ENCODE results near the gene FRG2. TPM values are rescaled to one million over a fixed set of nuclear protein-coding genes. Genes with fewer than 3 reads are reported as not detected.
"Not testable (repeated sequence)": the region's sequence is repeated elsewhere in the genome, so short reads cannot be mapped to it uniquely, and the experiment has no call there.

Gene FRG2
- total RNA-seq, 1 experiment from 2014 or later, result not detected

GRCh38 chr4:190018201-190018920 lies 8.7 kb downstream of the FRG2 start:
- Histone ChIP-seq H3K27me3 (ENCODE audit: low read length) (no peaks in the 10 kb centered on the region), H3K9ac (ENCODE audit: low read length) (no peak overlapping the region), H3K27ac (ENCODE audit: low read length) (no peak overlapping the region), H3K9me2 (replicated peaks; ENCODE audit: insufficient read depth, low read length) (no peaks in the 10 kb centered on the region), H3K9me3 (ENCODE audit: low read length) (no peaks in the 10 kb centered on the region; the same call in 1 of the 2 replicates), H2AFZ (ENCODE audit: low read length) (no peak overlapping the region), H3K4me1 (ENCODE audit: low read length) (no peaks in the 10 kb centered on the region), H3K4me2 (ENCODE audit: low read depth, low read length, poor library complexity, severe bottlenecking) (no peak overlapping the region), H3K79me2 (ENCODE audit: low read length) (no peaks in the 10 kb centered on the region), H4K20me1 (ENCODE audit: insufficient read depth, low read depth, low read length) (no peaks in the 10 kb centered on the region), H3K4me3 (ENCODE audit: low read length) (no peak overlapping the region), H3K36me3 (ENCODE audit: insufficient read depth, low read length) (no peaks in the 10 kb centered on the region)
- no peak for DNase-seq

- Histone ChIP-seq H3K4me2 (ENCODE audit: low read depth, low read length, poor library complexity, severe bottlenecking) (no peak overlapping the region), H3K4me1 (ENCODE audit: low read length) (no peaks in the 10 kb centered on the region), H3K27me3 (ENCODE audit: low read length) (no peaks in the 10 kb centered on the region), H3K27ac (ENCODE audit: low read length) (no peak overlapping the region), H3K4me3 (ENCODE audit: low read length) (no peak overlapping the region), H4K20me1 (ENCODE audit: insufficient read depth, low read depth, low read length) (no peaks in the 10 kb centered on the region), H3K79me2 (ENCODE audit: low read length) (no peaks in the 10 kb centered on the region), H3K9me3 (ENCODE audit: low read length) (no peaks in the 10 kb centered on the region; the same call in 1 of the 2 replicates), H2AFZ (ENCODE audit: low read length) (no peak overlapping the region), H3K36me3 (ENCODE audit: insufficient read depth, low read length) (no peaks in the 10 kb centered on the region), H3K9ac (ENCODE audit: low read length) (no peak overlapping the region), H3K9me2 (replicated peaks; ENCODE audit: insufficient read depth, low read length) (no peaks in the 10 kb centered on the region)
- no peak for DNase-seq
Observed at GRCh38 chr4:190017357-190018200, 9.5 kb downstream of the FRG2 start.

GRCh38 chr4:190016369-190017289 lies 10.4 kb downstream of the FRG2 start:
- no peak for DNase-seq
- Histone ChIP-seq H3K9me3 (ENCODE audit: low read length) (no peaks in the 10 kb centered on the region; the same call in 1 of the 2 replicates), H3K4me2 (ENCODE audit: low read depth, low read length, poor library complexity, severe bottlenecking) (no peak overlapping the region), H3K27ac (ENCODE audit: low read length) (no peak overlapping the region), H3K36me3 (ENCODE audit: insufficient read depth, low read length) (no peaks in the 10 kb centered on the region), H3K4me1 (ENCODE audit: low read length) (no peaks in the 10 kb centered on the region), H2AFZ (ENCODE audit: low read length) (no peak overlapping the region), H4K20me1 (ENCODE audit: insufficient read depth, low read depth, low read length) (no peaks in the 10 kb centered on the region), H3K79me2 (ENCODE audit: low read length) (no peaks in the 10 kb centered on the region), H3K4me3 (ENCODE audit: low read length) (no peak overlapping the region), H3K9me2 (replicated peaks; ENCODE audit: insufficient read depth, low read length) (no peaks in the 10 kb centered on the region), H3K27me3 (ENCODE audit: low read length) (no peaks in the 10 kb centered on the region), H3K9ac (ENCODE audit: low read length) (no peak overlapping the region)

- Histone ChIP-seq H3K4me3 (ENCODE audit: low read length) (no peak overlapping the region), H3K4me2 (ENCODE audit: low read depth, low read length, poor library complexity, severe bottlenecking) (no peak overlapping the region), H4K20me1 (ENCODE audit: insufficient read depth, low read depth, low read length) (no peaks in the 10 kb centered on the region), H3K9ac (ENCODE audit: low read length) (no peak overlapping the region), H3K9me3 (ENCODE audit: low read length) (no peaks in the 10 kb centered on the region; the same call in 1 of the 2 replicates), H3K36me3 (ENCODE audit: insufficient read depth, low read length) (no peaks in the 10 kb centered on the region), H3K27me3 (ENCODE audit: low read length) (no peaks in the 10 kb centered on the region), H3K9me2 (replicated peaks; ENCODE audit: insufficient read depth, low read length) (no peaks in the 10 kb centered on the region), H2AFZ (ENCODE audit: low read length) (no peak overlapping the region), H3K27ac (ENCODE audit: low read length) (no peak overlapping the region), H3K79me2 (ENCODE audit: low read length) (no peaks in the 10 kb centered on the region), H3K4me1 (ENCODE audit: low read length) (no peaks in the 10 kb centered on the region)
- no peak for DNase-seq
Observed at GRCh38 chr4:190015538-190016368, 11.3 kb downstream of the FRG2 start.

GRCh38 chr4:190014771-190015537 lies 12.1 kb downstream of the FRG2 start:
- Histone ChIP-seq H3K9me3 (ENCODE audit: low read length) (no peaks in the 10 kb centered on the region), H3K4me1 (ENCODE audit: low read length) (no peaks in the 10 kb centered on the region), H2AFZ (ENCODE audit: low read length) (no peak overlapping the region), H4K20me1 (ENCODE audit: insufficient read depth, low read depth, low read length) (no peaks in the 10 kb centered on the region), H3K4me2 (ENCODE audit: low read depth, low read length, poor library complexity, severe bottlenecking) (no peak overlapping the region), H3K27ac (ENCODE audit: low read length) (no peak overlapping the region), H3K27me3 (ENCODE audit: low read length) (no peaks in the 10 kb centered on the region), H3K36me3 (ENCODE audit: insufficient read depth, low read length) (no peaks in the 10 kb centered on the region), H3K4me3 (ENCODE audit: low read length) (no peak overlapping the region), H3K79me2 (ENCODE audit: low read length) (no peaks in the 10 kb centered on the region), H3K9ac (ENCODE audit: low read length) (no peak overlapping the region), H3K9me2 (replicated peaks; ENCODE audit: insufficient read depth, low read length) (no peaks in the 10 kb centered on the region)
- no peak for DNase-seq

GRCh38 chr4:189989941-189990340 lies 37.1 kb downstream of the FRG2 start:
- not testable (repeated sequence) for H3K79me2 ChIP-seq (ENCODE audit: low read length)

GRCh38 chr4:189988877-189989431 lies 38.1 kb downstream of the FRG2 start:
- Histone ChIP-seq H3K27ac (ENCODE audit: low read length) (no peak overlapping the region), H3K79me2 (ENCODE audit: low read length) (no peaks in the 10 kb centered on the region), H3K4me1 (ENCODE audit: low read length) (no peaks in the 10 kb centered on the region), H3K27me3 (ENCODE audit: low read length) (no peaks in the 10 kb centered on the region), H3K4me3 (ENCODE audit: low read length) (no peak overlapping the region), H2AFZ (ENCODE audit: low read length) (no peak overlapping the region), H3K9ac (ENCODE audit: low read length) (no peak overlapping the region), H3K4me2 (ENCODE audit: low read depth, low read length, poor library complexity, severe bottlenecking) (no peak overlapping the region), H3K9me3 (ENCODE audit: low read length) (no peaks in the 10 kb centered on the region), H4K20me1 (ENCODE audit: insufficient read depth, low read depth, low read length) (no peaks in the 10 kb centered on the region), H3K36me3 (ENCODE audit: insufficient read depth, low read length) (no peaks in the 10 kb centered on the region), H3K9me2 (replicated peaks; ENCODE audit: insufficient read depth, low read length) (no peaks in the 10 kb centered on the region)
- no peak for DNase-seq

More at GRCh38 chr4:189989941-189990340, 37.1 kb downstream of the FRG2 start:
- H2AFZ ChIP-seq (ENCODE audit: low read length); H3K4me3 ChIP-seq (ENCODE audit: low read length); H3K27me3 ChIP-seq (ENCODE audit: low read length); H3K4me1 ChIP-seq (ENCODE audit: low read length); DNase-seq; H4K20me1 ChIP-seq (ENCODE audit: insufficient read depth, low read depth, low read length); H3K9ac ChIP-seq (ENCODE audit: low read length); H3K36me3 ChIP-seq (ENCODE audit: insufficient read depth, low read length); H3K27ac ChIP-seq (ENCODE audit: low read length); H3K9me3 ChIP-seq (ENCODE audit: low read length); H3K4me2 ChIP-seq (ENCODE audit: low read depth, low read length, poor library complexity, severe bottlenecking); H3K9me2 ChIP-seq (replicated peaks; ENCODE audit: insufficient read depth, low read length): not testable (repeated sequence)

Data from Karpas-422 (cell line).